ENCODE measurements around the gene PLK2. TPM values are rescaled to one million over a fixed set of nuclear protein-coding genes. Genes with fewer than 3 reads are reported as not detected.
A peak's percentile ranks its signal among the peaks of the same experiment; 100 is the strongest.

The PLK2 gene
- total and polyA plus RNA-seq, 9 of the 15 experiments (the other 6 are each of a cell fraction or from before 2014, with no cell fraction given): 0.58 TPM; not detected in 8

DNA sequence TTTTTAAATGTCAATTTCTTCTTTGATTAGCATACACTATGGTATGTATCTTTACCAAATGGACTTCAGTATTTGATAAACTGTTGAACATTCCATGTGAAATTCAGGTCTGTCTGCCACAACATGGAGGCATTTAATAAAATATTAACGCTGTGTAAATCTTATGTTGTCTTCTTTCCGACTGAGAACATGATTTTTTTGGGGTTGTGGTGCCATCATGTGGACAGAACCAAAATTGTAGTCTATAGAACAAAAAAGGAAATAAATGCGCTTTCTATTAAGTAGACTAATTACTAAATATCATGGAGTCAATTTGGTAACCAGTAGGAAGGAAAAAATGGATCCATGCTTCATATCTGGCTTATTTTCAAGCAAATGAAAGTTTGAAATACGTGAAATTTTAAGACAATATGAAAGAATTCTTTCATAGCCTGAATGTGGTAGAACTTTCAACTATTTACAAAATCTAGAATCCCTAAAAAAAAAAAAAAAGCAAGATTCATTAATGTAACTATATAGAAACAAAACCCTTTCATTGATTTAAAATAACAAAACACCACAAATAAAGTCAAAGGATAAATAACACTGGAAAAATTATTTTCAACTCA is 2.8 kb upstream of the PLK2 start:
- DNase-seq (ENCODE audit: extremely low read depth in 1 of 4, low spot score in 3 of 4) (peak; percentile 9 to 37 (median 16)), ATAC-seq (no peak), FAIRE-seq (no peak)
- intact Hi-C loops (cut with micrococcal nuclease): loop anchor here (1.0 to 2.0 kb wide), 4 partner anchors 574 to 1164 kb away; no protein-coding TSS in a partner anchor
- H3K9ac ChIP-seq (ENCODE audit: insufficient read depth in 1 of 2, low read depth in 2 of 2, low read length in 2 of 2): no peak overlapping the region
- ChIA-PET CTCF (ENCODE audit: low intra/inter-chr PET ratio) (interaction anchor here (0.6 to 4.7 kb wide), 5 partner anchors 575 to 1562 kb away, joined by 3 to 49 read pairs (median 5); no protein-coding TSS in a partner anchor), POLR2A (no interaction called here)
- no peaks in the 10 kb centered on the region for H4K20me1 ChIP-seq (replicated peaks; ENCODE audit: control insufficient read depth, insufficient read depth, low read length)
- H2AFZ ChIP-seq (ENCODE audit: low read depth, low read length): no peak overlapping the region
- H3K4me3 ChIP-seq: no peak overlapping the region
- 5% methylated on average over 4 of the region's 4 CpGs for WGBS (ENCODE audit: insufficient coverage, low coverage, missing lambda C conversion rate)
- no peaks in the 10 kb centered on the region for H3K9me1 ChIP-seq (ENCODE audit: control insufficient read depth, insufficient read depth, low read length)
- H3K79me2 ChIP-seq (ENCODE audit: control insufficient read depth, insufficient read depth, low read length): no peaks in the 10 kb centered on the region
- in situ Hi-C loops (cut with MboI): loop anchor here (10.0 to 25.0 kb wide), 3 partner anchors 675 to 1168 kb away; partner anchors contain the start of gene ACTBL2
- H3K27me3 ChIP-seq (ENCODE audit: control insufficient read depth in 2 of 2, insufficient read depth in 2 of 2, low read length in 2 of 2): no peaks in the 10 kb centered on the region
- peaks cover 0 to 12% of the 10 kb centered on the region in 2 experiments; a peak in 1 of 5 replicates for H3K4me1 ChIP-seq (replicated peaks in 1 of 2; ENCODE audit: control insufficient read depth in 2 of 2, insufficient read depth in 2 of 2, low read length in 2 of 2)
- no TSS peak for BruUV-seq (replicated peaks)
- H3K4me2 ChIP-seq (ENCODE audit: insufficient read depth, low read length): no peak overlapping the region
- no peak overlapping the region for H3K27ac ChIP-seq (ENCODE audit: extremely low read depth, low read depth, low read length)
- no peaks in the 10 kb centered on the region for H3K36me3 ChIP-seq (ENCODE audit: control insufficient read depth, insufficient read depth, low read length)
- H3K9me3 ChIP-seq (replicated peaks; ENCODE audit: control insufficient read depth, insufficient read depth, low read depth, low read length): no peaks in the 10 kb centered on the region
- TF ChIP-seq, protein P1, sequence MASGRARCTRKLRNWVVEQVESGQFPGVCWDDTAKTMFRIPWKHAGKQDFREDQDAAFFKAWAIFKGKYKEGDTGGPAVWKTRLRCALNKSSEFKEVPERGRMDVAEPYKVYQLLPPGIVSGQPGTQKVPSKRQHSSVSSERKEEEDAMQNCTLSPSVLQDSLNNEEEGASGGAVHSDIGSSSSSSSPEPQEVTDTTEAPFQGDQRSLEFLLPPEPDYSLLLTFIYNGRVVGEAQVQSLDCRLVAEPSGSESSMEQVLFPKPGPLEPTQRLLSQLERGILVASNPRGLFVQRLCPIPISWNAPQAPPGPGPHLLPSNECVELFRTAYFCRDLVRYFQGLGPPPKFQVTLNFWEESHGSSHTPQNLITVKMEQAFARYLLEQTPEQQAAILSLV (tag; IDR thresholded peaks at IDR 0.05): no peak
- TF ChIP-seq SMC3 (conservative IDR thresholded peaks at IDR 0.05; ENCODE audit: insufficient read depth, low read depth, low read length) (peak; percentile 55; the same call in 1 of the 2 replicates), ZC3H8 (IDR thresholded peaks at IDR 0.05) (no peak), RAD21 (CRISPR knock-in tag; conservative IDR thresholded peaks at IDR 0.05 in 1 of 2, IDR thresholded peaks at IDR 0.05 in 1 of 2) (peak; percentile 68 to 77), DACH1 (IDR thresholded peaks at IDR 0.05; ENCODE audit: partially characterized antibody) (peak; percentile 74)
- TF ChIP-seq, protein P2, sequence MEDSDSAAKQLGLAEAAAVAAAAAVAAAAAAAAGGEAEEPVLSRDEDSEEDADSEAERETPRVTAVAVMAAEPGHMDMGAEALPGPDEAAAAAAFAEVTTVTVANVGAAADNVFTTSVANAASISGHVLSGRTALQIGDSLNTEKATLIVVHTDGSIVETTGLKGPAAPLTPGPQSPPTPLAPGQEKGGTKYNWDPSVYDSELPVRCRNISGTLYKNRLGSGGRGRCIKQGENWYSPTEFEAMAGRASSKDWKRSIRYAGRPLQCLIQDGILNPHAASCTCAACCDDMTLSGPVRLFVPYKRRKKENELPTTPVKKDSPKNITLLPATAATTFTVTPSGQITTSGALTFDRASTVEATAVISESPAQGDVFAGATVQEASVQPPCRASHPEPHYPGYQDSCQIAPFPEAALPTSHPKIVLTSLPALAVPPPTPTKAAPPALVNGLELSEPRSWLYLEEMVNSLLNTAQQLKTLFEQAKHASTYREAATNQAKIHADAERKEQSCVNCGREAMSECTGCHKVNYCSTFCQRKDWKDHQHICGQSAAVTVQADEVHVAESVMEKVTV (CRISPR knock-in tag; IDR thresholded peaks at IDR 0.05): peak; percentile 55
- TF ChIP-seq, protein P3, sequence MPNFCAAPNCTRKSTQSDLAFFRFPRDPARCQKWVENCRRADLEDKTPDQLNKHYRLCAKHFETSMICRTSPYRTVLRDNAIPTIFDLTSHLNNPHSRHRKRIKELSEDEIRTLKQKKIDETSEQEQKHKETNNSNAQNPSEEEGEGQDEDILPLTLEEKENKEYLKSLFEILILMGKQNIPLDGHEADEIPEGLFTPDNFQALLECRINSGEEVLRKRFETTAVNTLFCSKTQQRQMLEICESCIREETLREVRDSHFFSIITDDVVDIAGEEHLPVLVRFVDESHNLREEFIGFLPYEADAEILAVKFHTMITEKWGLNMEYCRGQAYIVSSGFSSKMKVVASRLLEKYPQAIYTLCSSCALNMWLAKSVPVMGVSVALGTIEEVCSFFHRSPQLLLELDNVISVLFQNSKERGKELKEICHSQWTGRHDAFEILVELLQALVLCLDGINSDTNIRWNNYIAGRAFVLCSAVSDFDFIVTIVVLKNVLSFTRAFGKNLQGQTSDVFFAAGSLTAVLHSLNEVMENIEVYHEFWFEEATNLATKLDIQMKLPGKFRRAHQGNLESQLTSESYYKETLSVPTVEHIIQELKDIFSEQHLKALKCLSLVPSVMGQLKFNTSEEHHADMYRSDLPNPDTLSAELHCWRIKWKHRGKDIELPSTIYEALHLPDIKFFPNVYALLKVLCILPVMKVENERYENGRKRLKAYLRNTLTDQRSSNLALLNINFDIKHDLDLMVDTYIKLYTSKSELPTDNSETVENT (CRISPR knock-in tag; IDR thresholded peaks at IDR 0.05): no peak
